GM21390 (cell line): ENCODE measurements around the gene SYNGR1.
"Not testable (repeated sequence)": the region's sequence is repeated elsewhere in the genome, so short reads cannot be mapped to it uniquely, and the experiment has no call there.

Experiments
- ATAC-seq: cut with Tn5 transposase; IDR thresholded peaks from one replicate; pipeline ENCODE4 v1.9.1; 2021; ENCODE audit not compliant: unreplicated experiment

The SYNGR1 gene

GRCh38 chr22:39316440-39317083, 33.2 kb upstream of the SYNGR1 start:
- ATAC-seq: no peak

GRCh38 chr22:39317084-39317774, 32.6 kb upstream of the SYNGR1 start:
- ATAC-seq: no peak

GRCh38 chr22:39317775-39318506, 31.9 kb upstream of the SYNGR1 start:
- ATAC-seq: no peak

GRCh38 chr22:39318507-39319283, 31.1 kb upstream of the SYNGR1 start:
- peak; percentile 5 for ATAC-seq

- peak; percentile 70 for ATAC-seq
Observed at GRCh38 chr22:39319284-39320022, 30.3 kb upstream of the SYNGR1 start, which contains the start of gene RPL3. Gene RPL3 (minus strand): TSS chr22:39319623. CDS start chr22:39319597, 26 bp downstream.

- not testable (repeated sequence) for ATAC-seq
Observed at GRCh38 chr22:39320616-39321029, 29.2 kb upstream of the SYNGR1 start.

- ATAC-seq: no peak
Observed at GRCh38 chr22:39325392-39325932, 24.3 kb upstream of the SYNGR1 start.

- ATAC-seq: no peak
Observed at GRCh38 chr22:39327995-39328754, 21.6 kb upstream of the SYNGR1 start.

- ATAC-seq: not testable (repeated sequence)
Observed at GRCh38 chr22:39330553-39330952, 19.2 kb upstream of the SYNGR1 start.

DNA sequence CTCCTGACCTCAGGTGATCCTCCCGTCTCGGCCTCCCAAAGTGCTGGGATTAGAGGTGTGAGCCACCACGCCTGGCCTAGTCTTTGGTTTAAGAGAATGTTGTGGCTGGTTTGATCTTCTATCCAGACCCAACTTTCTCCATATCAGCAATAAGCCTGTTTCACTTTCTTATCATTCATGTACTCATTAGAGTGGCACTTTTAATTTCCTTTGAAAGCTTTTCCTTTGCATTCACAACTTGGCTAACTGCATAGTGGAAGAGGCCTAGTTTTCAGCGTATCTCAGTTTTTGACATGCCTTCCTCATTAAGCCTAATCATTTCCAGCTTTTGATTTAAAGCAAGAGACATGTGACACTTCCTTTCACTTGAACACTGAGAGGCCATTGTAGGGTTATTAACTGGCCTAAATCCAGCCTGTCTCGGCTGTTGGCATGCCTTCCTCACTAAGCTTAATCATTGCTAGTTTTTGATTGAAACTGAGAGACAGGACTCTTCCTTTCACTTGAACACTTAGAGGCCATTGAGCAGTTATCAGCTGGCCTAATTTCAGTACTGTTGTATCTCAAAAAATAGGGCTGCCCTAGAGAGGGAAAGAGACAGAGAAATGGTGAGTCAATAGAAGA, 17.2 kb upstream of the SYNGR1 start:
- ATAC-seq: no peak

DNA sequence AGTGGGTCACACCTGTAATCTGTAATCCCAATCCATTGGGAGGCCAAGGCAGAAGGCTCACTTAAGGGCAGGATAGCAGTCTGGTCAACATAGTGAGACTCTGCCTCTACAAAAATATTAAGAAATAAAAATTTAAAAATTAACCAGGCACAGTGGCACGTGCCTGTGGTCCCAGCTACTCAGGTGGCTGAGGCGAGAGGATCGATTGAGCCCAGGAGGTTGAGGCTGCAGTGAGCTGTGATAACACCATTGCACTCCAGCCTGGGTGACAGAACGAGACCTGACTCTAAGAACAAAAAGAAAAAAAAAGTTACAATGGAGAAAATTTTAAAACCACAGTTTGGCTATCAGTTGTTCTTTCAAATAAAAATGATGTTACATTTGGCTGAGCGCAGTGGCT, 13.4 kb upstream of the SYNGR1 start:
- no peak for ATAC-seq

DNA sequence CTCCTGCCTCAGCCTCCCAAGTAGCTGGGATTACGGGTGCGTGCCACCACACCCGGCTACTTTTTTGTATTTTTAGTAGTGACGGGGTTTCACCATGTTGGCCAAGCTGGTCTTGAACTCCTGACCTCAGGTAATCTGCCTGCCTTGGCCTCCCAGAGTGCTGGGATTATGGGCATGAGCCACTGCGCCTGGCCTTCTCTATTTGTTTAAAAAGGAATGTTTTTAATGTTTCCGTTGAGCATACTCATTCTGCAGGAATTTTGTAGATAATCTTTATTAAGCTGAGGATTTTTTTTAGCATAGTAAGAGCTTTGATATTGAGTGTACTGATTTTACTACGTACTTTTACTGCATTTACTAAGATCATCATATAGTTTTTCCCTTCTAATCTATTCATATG, 10.0 kb upstream of the SYNGR1 start:
- not testable (repeated sequence) for ATAC-seq

DNA sequence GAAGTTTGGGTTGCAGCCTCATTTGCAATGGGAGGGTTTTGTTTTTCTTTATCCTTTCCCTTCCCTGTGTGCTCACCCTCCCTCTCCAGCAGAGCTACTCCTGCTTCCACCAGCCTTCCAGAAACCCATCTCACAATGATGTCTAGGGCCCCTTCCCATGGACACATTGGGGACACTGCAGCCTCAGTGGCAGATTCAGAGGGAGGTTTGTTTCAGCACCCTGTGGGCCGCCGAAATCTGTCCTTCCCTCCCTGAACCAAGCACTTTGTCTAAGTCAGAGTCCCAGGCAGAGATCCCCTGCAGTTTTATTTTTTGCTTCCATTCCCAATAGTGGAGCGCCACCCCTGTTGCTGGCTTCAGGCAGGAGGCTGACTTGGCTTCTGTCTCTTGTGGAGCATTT, 8.6 kb upstream of the SYNGR1 start:
- no peak for ATAC-seq

DNA sequence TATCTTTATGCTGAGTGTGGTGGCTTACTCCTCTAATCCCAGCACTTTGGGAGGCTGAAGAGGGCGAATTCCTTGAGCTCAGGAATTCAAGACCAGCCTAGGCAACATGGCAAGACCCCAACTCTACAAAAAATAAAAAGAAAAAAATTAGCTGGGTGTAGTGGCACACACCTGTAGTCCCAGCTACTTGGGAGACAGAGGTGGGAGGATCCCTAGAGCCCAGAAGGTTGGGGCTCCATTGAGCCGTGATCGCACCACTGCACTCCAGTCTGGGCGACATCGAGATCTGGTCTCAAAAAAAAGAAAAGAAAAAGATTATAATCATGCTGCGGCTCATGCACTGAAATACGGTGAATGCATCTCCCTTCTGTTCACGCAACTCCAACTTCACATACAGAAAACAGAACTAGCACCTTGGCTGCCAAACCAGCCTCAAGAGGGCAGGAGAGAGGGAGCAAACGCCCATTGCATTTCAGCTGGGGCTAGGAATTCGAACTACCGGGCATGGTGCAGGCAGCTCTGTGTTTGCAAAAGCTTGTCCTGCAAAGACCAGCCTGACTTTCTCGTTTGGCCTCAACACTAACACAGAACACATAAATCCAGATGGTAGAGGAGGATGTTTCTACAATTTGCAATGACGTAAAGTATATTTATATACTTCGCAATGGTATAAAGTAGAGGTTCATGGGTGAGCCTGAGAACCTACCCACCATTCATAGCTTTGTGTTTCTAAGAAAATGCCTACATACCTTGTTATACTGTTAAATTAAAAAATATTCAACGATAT, 6.3 kb upstream of the SYNGR1 start:
- ATAC-seq: no peak

DNA sequence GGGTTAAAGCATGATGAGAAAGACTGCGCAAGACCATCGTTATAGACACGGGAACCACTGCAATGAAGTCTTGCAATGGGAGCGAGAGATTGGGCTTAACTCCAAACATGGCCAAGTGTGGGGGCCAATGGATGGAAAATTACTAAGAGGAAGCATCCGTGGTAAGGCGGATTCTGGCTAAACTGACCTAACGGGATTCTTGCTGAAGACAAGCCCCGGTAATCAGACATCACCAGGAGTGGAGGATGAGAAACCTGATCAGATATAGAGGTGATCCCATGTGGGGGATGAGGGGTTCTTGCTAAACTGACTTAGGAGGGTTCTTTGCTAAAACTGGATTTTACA, 5.8 kb upstream of the SYNGR1 start:
- ATAC-seq: no peak

DNA sequence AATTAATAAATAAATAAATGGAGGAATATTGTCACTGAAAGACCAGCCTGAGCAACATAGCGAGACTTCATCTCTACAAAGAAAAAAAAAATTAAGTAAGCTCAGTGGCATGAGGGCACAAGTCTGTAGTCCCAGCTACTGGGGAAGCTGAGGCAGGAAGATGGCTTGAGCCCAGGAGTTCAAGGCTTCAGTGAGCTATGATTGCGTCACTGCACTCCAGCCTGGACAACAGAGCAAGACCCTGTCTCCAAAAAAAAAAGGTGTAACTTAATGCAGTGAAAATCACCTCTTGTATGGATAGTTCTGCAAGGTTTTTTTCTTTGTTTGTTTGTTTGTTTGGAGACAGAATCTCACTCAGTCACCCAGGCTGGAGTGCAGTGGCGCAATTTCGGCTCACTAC, 4.6 kb upstream of the SYNGR1 start:
- ATAC-seq: no peak

- no peak for ATAC-seq
Observed at GRCh38 chr22:39348909-39349505, 784 bp upstream of the SYNGR1 start.

DNA sequence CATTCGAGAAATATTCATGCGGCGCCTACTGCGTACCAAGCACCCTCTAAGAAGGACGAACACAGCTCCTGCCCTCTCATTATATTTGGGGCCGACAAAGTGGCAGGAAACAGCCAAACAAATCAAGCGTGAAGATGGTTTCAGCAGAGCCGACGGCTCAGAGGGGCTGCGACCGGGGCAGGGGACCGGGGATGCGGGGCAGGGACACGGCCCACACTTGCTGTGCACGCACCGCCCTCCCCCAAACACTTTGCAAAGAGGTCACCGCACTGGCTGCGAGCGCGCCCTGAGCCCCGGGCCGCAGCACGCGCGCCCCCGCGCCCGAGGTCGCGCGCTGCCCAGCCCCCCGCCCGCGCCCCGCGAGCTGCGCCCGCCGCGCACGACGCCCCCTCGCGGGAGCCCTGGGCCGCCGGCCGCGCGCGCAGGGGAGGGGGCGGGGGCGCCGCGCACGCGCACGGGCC, 255 bp upstream of the SYNGR1 start:
- ATAC-seq: no peak
